Measurements from ENCODE around the gene EFR3B. TPM values are rescaled to one million over a fixed set of nuclear protein-coding genes. Genes with fewer than 3 reads are reported as not detected.

The EFR3B gene
- total and polyA plus RNA-seq, 10 of the 15 experiments (the other 5 are each of a cell fraction or from before 2014, with no cell fraction given): 0.12 to 3.9 (median 1.8) TPM

GRCh38 chr2:25201794-25202193, 159.9 kb downstream of the EFR3B start:
- H3K9ac ChIP-seq (ENCODE audit: control insufficient read depth, insufficient read depth, low read length): no peak overlapping the region
- ATAC-seq (no peak), FAIRE-seq (no peak), DNase-seq (ENCODE audit: low read depth, low spot score) (no peak)
- H3K4me3 ChIP-seq: no peak overlapping the region
- H4K20me1 ChIP-seq (ENCODE audit: control insufficient read depth, insufficient read depth): no peaks in the 10 kb centered on the region
- no TSS peak for BruUV-seq (replicated peaks)
- H3K27ac ChIP-seq (ENCODE audit: control insufficient read depth, insufficient read depth): no peak overlapping the region
- TF ChIP-seq, protein P1, sequence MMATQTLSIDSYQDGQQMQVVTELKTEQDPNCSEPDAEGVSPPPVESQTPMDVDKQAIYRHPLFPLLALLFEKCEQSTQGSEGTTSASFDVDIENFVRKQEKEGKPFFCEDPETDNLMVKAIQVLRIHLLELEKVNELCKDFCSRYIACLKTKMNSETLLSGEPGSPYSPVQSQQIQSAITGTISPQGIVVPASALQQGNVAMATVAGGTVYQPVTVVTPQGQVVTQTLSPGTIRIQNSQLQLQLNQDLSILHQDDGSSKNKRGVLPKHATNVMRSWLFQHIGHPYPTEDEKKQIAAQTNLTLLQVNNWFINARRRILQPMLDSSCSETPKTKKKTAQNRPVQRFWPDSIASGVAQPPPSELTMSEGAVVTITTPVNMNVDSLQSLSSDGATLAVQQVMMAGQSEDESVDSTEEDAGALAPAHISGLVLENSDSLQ (IDR thresholded peaks at IDR 0.05): no peak
- no peak for TF ChIP-seq ZNF274 (IDR thresholded peaks at IDR 0.05; ENCODE audit: insufficient read depth, insufficient read length)
- TF ChIP-seq ZNF622 (IDR thresholded peaks at IDR 0.05): no peak
- no peak for TF ChIP-seq CBFB (IDR thresholded peaks at IDR 0.05; ENCODE audit: low read depth)
- no peak for TF ChIP-seq ZNF217 (IDR thresholded peaks at IDR 0.05)
- TF ChIP-seq BCL11A (IDR thresholded peaks at IDR 0.05; ENCODE audit: low read depth, low read length): no peak
- TF ChIP-seq, protein P2, sequence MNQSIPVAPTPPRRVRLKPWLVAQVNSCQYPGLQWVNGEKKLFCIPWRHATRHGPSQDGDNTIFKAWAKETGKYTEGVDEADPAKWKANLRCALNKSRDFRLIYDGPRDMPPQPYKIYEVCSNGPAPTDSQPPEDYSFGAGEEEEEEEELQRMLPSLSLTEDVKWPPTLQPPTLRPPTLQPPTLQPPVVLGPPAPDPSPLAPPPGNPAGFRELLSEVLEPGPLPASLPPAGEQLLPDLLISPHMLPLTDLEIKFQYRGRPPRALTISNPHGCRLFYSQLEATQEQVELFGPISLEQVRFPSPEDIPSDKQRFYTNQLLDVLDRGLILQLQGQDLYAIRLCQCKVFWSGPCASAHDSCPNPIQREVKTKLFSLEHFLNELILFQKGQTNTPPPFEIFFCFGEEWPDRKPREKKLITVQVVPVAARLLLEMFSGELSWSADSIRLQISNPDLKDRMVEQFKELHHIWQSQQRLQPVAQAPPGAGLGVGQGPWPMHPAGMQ (IDR thresholded peaks at IDR 0.05; ENCODE audit: borderline replicate concordance): no peak
- no peak for TF ChIP-seq GABPA (IDR thresholded peaks at IDR 0.05; ENCODE audit: low read depth)
- no peak for TF ChIP-seq BCLAF1 (IDR thresholded peaks at IDR 0.05)
- TF ChIP-seq FOXK2 (IDR thresholded peaks at IDR 0.05): no peak
- no peak for TF ChIP-seq ATF7 (IDR thresholded peaks at IDR 0.05; ENCODE audit: low read depth)
- ChIA-PET RAD21 (ENCODE audit: unreplicated experiment) (no interaction called here), POLR2A (interaction anchor here (0.5 kb wide), 1 partner anchor 9 kb away, joined by 7 read pairs; no protein-coding TSS in a partner anchor), CTCF (interaction anchor here (7.1 kb wide), 1 partner anchor 25 kb away, joined by 36 read pairs; no protein-coding TSS in a partner anchor), SMC1A (ENCODE audit: uncharacterized antibody, unreplicated experiment) (no interaction called here)
- H2AFZ ChIP-seq (ENCODE audit: control insufficient read depth, low read depth, low read length): no peak overlapping the region
- WGBS (ENCODE audit: insufficient coverage, insufficient replicate concordance, low lambda C conversion rate, missing lambda C conversion rate): 100% methylated on average over 7 of the region's 7 CpGs
- intact Hi-C loops (cut with micrococcal nuclease; ENCODE audit: unreplicated experiment): no loop called here
- in situ Hi-C loops (cut with MboI): no loop called here
- H3K4me2 ChIP-seq (ENCODE audit: control insufficient read depth, insufficient read depth): no peak overlapping the region
- H3K4me1 ChIP-seq (ENCODE audit: control insufficient read depth, insufficient read depth, low read length): peaks cover 10% of the 10 kb centered on the region
- no peaks in the 10 kb centered on the region for H3K27me3 ChIP-seq (replicated peaks in 1 of 2; ENCODE audit: control insufficient read depth in 2 of 2, insufficient read depth in 2 of 2, low read length in 1 of 2)
- H3K79me2 ChIP-seq (ENCODE audit: control insufficient read depth, insufficient read depth, low read length): no peaks in the 10 kb centered on the region
- no peaks in the 10 kb centered on the region for H3K36me3 ChIP-seq (ENCODE audit: control insufficient read depth in 2 of 2, insufficient read depth in 2 of 2, low read length in 1 of 2)
- no peaks in the 10 kb centered on the region for H3K9me3 ChIP-seq (replicated peaks; ENCODE audit: control insufficient read depth, insufficient read depth, low read length)
